Transverse colon (tissue), 4 donors: Measurements from ENCODE around the gene TACC2. TPM values are rescaled to one million over a fixed set of nuclear protein-coding genes. Genes with fewer than 3 reads are reported as not detected.

Experiments
- DNase-seq: peaks from one replicate; pipeline ENCODE4 v3.0.0-alpha.2; 2019
- H3K27ac ChIP-seq, 4 donors: fragments of 200-600 bp; sonication (generic); 2 replicates each; pipeline ENCODE4 v1.5.1; 2016 to 2018; ENCODE audit warnings: inconsistent platforms in 4 of 4
- H3K27me3 ChIP-seq: fragments of 200-600 bp; sonication (generic); 2 replicates; pipeline ENCODE4 v1.5.1; 2017; ENCODE audit warnings: inconsistent platforms
- H3K36me3 ChIP-seq, 4 donors: fragments of 200-600 bp; sonication (generic); 2 replicates each; pipeline ENCODE4 v1.5.1; 2017 to 2019; ENCODE audit warnings: inconsistent platforms in 4 of 4
- H3K4me1 ChIP-seq, 4 donors: fragments of 200-600 bp; sonication (generic); 2 replicates each; pipeline ENCODE4 v1.5.1; 2017 to 2020; ENCODE audit warnings: inconsistent platforms in 4 of 4
- H3K4me3 ChIP-seq, 4 donors: fragments of 200-600 bp; sonication (generic); 1 replicate in 1 of 4; 2 replicates in 3 of 4; pipeline versions ENCODE4 v1.5.1 to v1.6.1; 2017 to 2019; ENCODE audit warnings: inconsistent platforms in 4 of 4
- H3K9me3 ChIP-seq, 2 donors: fragments of 200-600 bp; sonication (generic); 2 replicates each; pipeline ENCODE4 v1.5.1; 2017 to 2019; ENCODE audit warnings: inconsistent platforms in 2 of 2
- CTCF ChIP-seq, 5 experiments: fragments of 200-600 bp in 3 of 5; fragments of 450-650 bp in 2 of 5; sonication (generic) in 3 of 5; IDR thresholded peaks; 1 replicate in 2 of 5; 2 replicates in 3 of 5; pipeline ENCODE4 v1.5.1; 2016 to 2017; ENCODE audit warnings: antibody characterized with exemption in 5 of 5, inconsistent platforms in 3 of 5, mild to moderate bottlenecking in 2 of 5, moderate library complexity in 1 of 5
- EP300 ChIP-seq: sonication (generic); formaldehyde crosslinking; IDR thresholded peaks from one replicate; pipeline ENCODE4 v1.6.1; 2017; ENCODE audit warnings: antibody characterized with exemption, low read depth
- POLR2A ChIP-seq: fragments of 450-650 bp; IDR thresholded peaks from one replicate; pipeline ENCODE4 v1.6.1; 2016; ENCODE audit warnings: antibody characterized with exemption, mild to moderate bottlenecking, moderate library complexity
- POLR2AphosphoS5 ChIP-seq, 3 donors: sonication (generic); formaldehyde crosslinking; IDR thresholded peaks; one replicate each; pipeline ENCODE4 v1.6.1; 2016; ENCODE audit warnings: antibody characterized with exemption in 3 of 3
- WGBS, 2 donors: methylation state at CpG; one replicate each; pipeline ENCODE4 v1.1.5; 2018; ENCODE audit warnings: low coverage in 1 of 2; 5-methylcytosine and 5-hydroxymethylcytosine counted together
- in situ Hi-C, 4 donors: fragments of 200-750 bp; cut with MboI; loops; one replicate each; pipeline versions ENCODE4 v1.15.0 to v1.15.1; 2017; ENCODE audit warnings: low sequenced_read_pairs in 3 of 4, low pct_ligation_motif_present in 1 of 4, low pct_unique_long_range_greater_than_20kb in 1 of 4
- intact Hi-C: fragments of 100-400 bp; cut with DNase I; formaldehyde crosslinking; loops from one replicate; pipeline ENCODE4 v1.15.1; 2023; ENCODE audit warnings: low total_unique reads
- total RNA-seq, 4 donors: library from RNA; depleted of rRNA; stranded (reverse); fragments of >200 nt; gene quantifications; one replicate each; pipeline ENCODE4 v1.1.0, GENCODE V29; 2016

The TACC2 gene
- total RNA-seq, 4 donors from 2014 or later = 65.9 to 178 (median 101) TPM

- H3K9me3 ChIP-seq = no peaks in the 10 kb centered on the region
- no peaks in the 10 kb centered on the region for H3K36me3 ChIP-seq
- TF ChIP-seq CTCF (IDR thresholded peaks at IDR 0.05) (peak in 1 of 5 experiments; percentile 17), POLR2A (no peak)
- intact Hi-C loops = no loop called here
- H3K4me3 ChIP-seq = peak overlapping the region in 2 of 4 donors; percentile 26 to 42
- H3K4me1 ChIP-seq = peaks cover 4 to 33% (median 23%) of the 10 kb centered on the region in 4 donors
- DNase-seq = peak; percentile 29
- peaks cover 7% of the 10 kb centered on the region for H3K27me3 ChIP-seq
- in situ Hi-C loops = no loop called here
- no peak overlapping the region for H3K27ac ChIP-seq
- 72% methylated on average over 16 of the region's 16 CpGs; no CpG with 5 or more reads in 1 of the 2 donors for WGBS, 2 donors
Measured at GRCh38 chr10:122162671-122163173, 173.8 kb downstream of the TACC2 start.

GRCh38 chr10:122163174-122164022 is 174.4 kb downstream of the TACC2 start:
- DNase-seq = no peak
- peak overlapping the region in 3 of 4 donors; percentile 15 to 42 (median 26) for H3K4me3 ChIP-seq
- H3K27me3 ChIP-seq = peaks cover 7% of the 10 kb centered on the region
- H3K9me3 ChIP-seq = no peaks in the 10 kb centered on the region
- WGBS, 2 donors = 49% methylated on average over 69 of the region's 89 CpGs; no CpG with 5 or more reads in 1 of the 2 donors
- in situ Hi-C loops = no loop called here
- no peaks in the 10 kb centered on the region for H3K36me3 ChIP-seq
- peaks cover 4 to 33% (median 23%) of the 10 kb centered on the region in 4 donors for H3K4me1 ChIP-seq
- H3K27ac ChIP-seq = no peak overlapping the region
- TF ChIP-seq POLR2AphosphoS5 (IDR thresholded peaks at IDR 0.05) (no peak), POLR2A (no peak), EP300 (no peak), CTCF (IDR thresholded peaks at IDR 0.05) (no peak)
- intact Hi-C loops = no loop called here

- no peak for TF ChIP-seq CTCF (IDR thresholded peaks at IDR 0.05)
- TF ChIP-seq POLR2A = no peak
- no peak for TF ChIP-seq EP300
- TF ChIP-seq POLR2AphosphoS5 (IDR thresholded peaks at IDR 0.05) = no peak
- Histone ChIP-seq H3K27me3 (peaks cover 7% of the 10 kb centered on the region), H3K4me3 (peak overlapping the region in 3 of 4 donors; percentile 15 to 42 (median 26)), H3K4me1 (peaks cover 4 to 33% (median 23%) of the 10 kb centered on the region in 4 donors), H3K9me3 (no peaks in the 10 kb centered on the region), H3K27ac (no peak overlapping the region), H3K36me3 (no peaks in the 10 kb centered on the region)
- in situ Hi-C loops (no loop called here), intact Hi-C loops (no loop called here)
- no peak for DNase-seq
- 72% methylated on average over 23 of the region's 25 CpGs; no CpG with 5 or more reads in 1 of the 2 donors for WGBS, 2 donors
Measured at GRCh38 chr10:122164023-122164601, 175.1 kb downstream of the TACC2 start.

- Histone ChIP-seq H3K36me3 (no peaks in the 10 kb centered on the region), H3K27ac (no peak overlapping the region), H3K4me3 (no peak overlapping the region), H3K9me3 (no peaks in the 10 kb centered on the region), H3K27me3 (peaks cover 7% of the 10 kb centered on the region), H3K4me1 (peaks cover 2 to 26% (median 19%) of the 10 kb centered on the region in 4 donors)
- 46% methylated on average over 7 to 17 of the region's 17 CpGs for WGBS, 2 donors
- in situ Hi-C loops = no loop called here
- DNase-seq = no peak
- intact Hi-C loops = no loop called here
- TF ChIP-seq EP300 (no peak), CTCF (IDR thresholded peaks at IDR 0.05) (no peak), POLR2A (no peak), POLR2AphosphoS5 (IDR thresholded peaks at IDR 0.05) (no peak)
Measured at GRCh38 chr10:122164815-122165483, 176.0 kb downstream of the TACC2 start.
